22Rv1 (cell line): ENCODE data around the gene TRIM29.
"Not testable (repeated sequence)": the region's sequence is repeated elsewhere in the genome, so short reads cannot be mapped to it uniquely, and the experiment has no call there.

Source experiments
- H3K27ac ChIP-seq: fragments of 450-650 bp; 2 replicates; pipeline ENCODE4 v1.5.1; 2017
- ZFX ChIP-seq: fragments of 450-650 bp; IDR thresholded peaks from 2 replicates; pipeline ENCODE4 v1.6.1; 2017; ENCODE audit warnings: antibody characterized with exemption, borderline replicate concordance
- TF ChIP-seq, protein P1 (sequence below): fragments of 450-650 bp; IDR thresholded peaks from 2 replicates; pipeline ENCODE4 v1.5.1; 2017; ENCODE audit warnings: mild to moderate bottlenecking

The TRIM29 gene

GRCh38 chr11:120184371-120184945, 46.5 kb upstream of the TRIM29 start:
- TF ChIP-seq ZFX, result no peak
- TF ChIP-seq, protein P1, sequence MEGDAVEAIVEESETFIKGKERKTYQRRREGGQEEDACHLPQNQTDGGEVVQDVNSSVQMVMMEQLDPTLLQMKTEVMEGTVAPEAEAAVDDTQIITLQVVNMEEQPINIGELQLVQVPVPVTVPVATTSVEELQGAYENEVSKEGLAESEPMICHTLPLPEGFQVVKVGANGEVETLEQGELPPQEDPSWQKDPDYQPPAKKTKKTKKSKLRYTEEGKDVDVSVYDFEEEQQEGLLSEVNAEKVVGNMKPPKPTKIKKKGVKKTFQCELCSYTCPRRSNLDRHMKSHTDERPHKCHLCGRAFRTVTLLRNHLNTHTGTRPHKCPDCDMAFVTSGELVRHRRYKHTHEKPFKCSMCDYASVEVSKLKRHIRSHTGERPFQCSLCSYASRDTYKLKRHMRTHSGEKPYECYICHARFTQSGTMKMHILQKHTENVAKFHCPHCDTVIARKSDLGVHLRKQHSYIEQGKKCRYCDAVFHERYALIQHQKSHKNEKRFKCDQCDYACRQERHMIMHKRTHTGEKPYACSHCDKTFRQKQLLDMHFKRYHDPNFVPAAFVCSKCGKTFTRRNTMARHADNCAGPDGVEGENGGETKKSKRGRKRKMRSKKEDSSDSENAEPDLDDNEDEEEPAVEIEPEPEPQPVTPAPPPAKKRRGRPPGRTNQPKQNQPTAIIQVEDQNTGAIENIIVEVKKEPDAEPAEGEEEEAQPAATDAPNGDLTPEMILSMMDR, result no peak
- H3K27ac ChIP-seq, result no peak overlapping the region

GRCh38 chr11:120183701-120184141, 45.8 kb upstream of the TRIM29 start:
- no peak overlapping the region for H3K27ac ChIP-seq
- TF ChIP-seq, protein P1, result no peak
- TF ChIP-seq ZFX, result no peak

- no peak for TF ChIP-seq ZFX
- TF ChIP-seq, protein P1, result peak; percentile 78
- H3K27ac ChIP-seq, result no peak overlapping the region
Observed at GRCh38 chr11:120182790-120183491, 45.0 kb upstream of the TRIM29 start.

GRCh38 chr11:120182372-120182771, 44.5 kb upstream of the TRIM29 start:
- no peak overlapping the region for H3K27ac ChIP-seq
- TF ChIP-seq, protein P1, result no peak
- TF ChIP-seq ZFX, result no peak

- TF ChIP-seq ZFX, result no peak
- no peak overlapping the region for H3K27ac ChIP-seq
Observed at GRCh38 chr11:120181376-120181975, 43.6 kb upstream of the TRIM29 start.

GRCh38 chr11:120180551-120181232, 42.8 kb upstream of the TRIM29 start:
- no peak overlapping the region for H3K27ac ChIP-seq
- TF ChIP-seq, protein P1, result no peak
- no peak for TF ChIP-seq ZFX

- not testable (repeated sequence) for H3K27ac ChIP-seq
Observed at GRCh38 chr11:120180063-120180462, 42.1 kb upstream of the TRIM29 start.

DNA sequence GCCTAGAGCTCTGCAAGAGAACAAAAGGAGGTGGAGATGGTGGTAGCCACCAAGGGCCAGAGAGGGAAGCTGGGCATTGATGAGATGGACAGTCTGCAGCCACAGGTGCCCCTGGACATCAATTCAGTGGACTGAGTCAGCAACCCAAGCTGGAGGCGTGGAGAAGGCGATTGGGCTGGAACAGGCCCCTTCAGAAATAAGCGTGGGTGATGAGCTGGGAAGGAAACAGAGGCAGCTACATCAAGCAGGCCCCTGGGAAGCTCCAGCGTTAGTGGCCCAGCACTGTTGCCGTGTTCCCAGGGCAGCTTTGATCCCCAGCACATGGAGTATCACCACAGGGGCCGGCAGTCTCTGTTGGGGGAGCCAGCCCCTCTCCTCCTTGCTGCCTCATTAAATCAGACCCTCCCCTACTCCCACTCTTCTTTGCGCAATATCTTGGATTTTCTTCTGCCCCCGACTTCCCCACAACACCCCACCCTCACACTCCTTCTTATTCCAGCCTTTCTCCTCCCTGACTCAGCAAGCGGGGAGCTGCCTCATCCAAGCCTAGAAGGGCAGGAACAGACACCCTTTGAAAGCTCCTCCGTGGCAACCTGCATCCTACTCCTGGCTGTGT, 41.3 kb upstream of the TRIM29 start:
- TF ChIP-seq ZFX, result no peak
- TF ChIP-seq, protein P1, result no peak
- no peak overlapping the region for H3K27ac ChIP-seq
